Caco-2 (cell line): ENCODE measurements around the gene VDAC2. TPM values are rescaled to one million over a fixed set of nuclear protein-coding genes. Genes with fewer than 3 reads are reported as not detected.

Experiments
- BruUV-seq: library from RNA; stranded (reverse); fragments of 400-500 nt; replicated peaks from 2 replicates; lab custom pipeline; 2021; lab: Mats Ljungman, UMichigan
- CTCF ChIA-PET: fragments of 300-600 bp; sonication (Branson Sonifier 250); formaldehyde crosslinking; loops from one replicate; lab custom pipeline; 2022; ENCODE audit warnings: antibody characterized with exemption; lab: Charles Lee
- POLR2A ChIA-PET: fragments of 300-600 bp; sonication (Branson Sonifier 250); formaldehyde crosslinking; loops from one replicate; lab custom pipeline; 2022; ENCODE audit warnings: antibody characterized with exemption; lab: Charles Lee
- DNase-seq, 2 experiments: peaks; one replicate each; pipeline versions ENCODE4 v3.0.0 to v3.0.0-alpha.2; 2020 to 2022
- H3K27me3 ChIP-seq: replicated peaks from 2 replicates; pipeline ENCODE4 v1.6.0; 2011; ENCODE audit warnings: low read length; ENCODE audit not compliant: control insufficient read depth, insufficient read depth
- H3K36me3 ChIP-seq: 2 replicates; pipeline ENCODE4 v1.5.1; 2011; ENCODE audit warnings: low read length; ENCODE audit not compliant: control insufficient read depth, insufficient read depth
- H3K4me1 ChIP-seq: fragments of 250-450 bp; sonication (Bioruptor Pico); 2 replicates; pipeline ENCODE4 v1.5.1; 2020; ENCODE audit warnings: mild to moderate bottlenecking
- H3K4me3 ChIP-seq: 2 replicates; pipeline ENCODE4 v1.5.1; 2011; ENCODE audit warnings: low read depth, mild to moderate bottlenecking, control low read depth, low read length
- H3K9me3 ChIP-seq: fragments of 250-450 bp; sonication (Bioruptor Pico); 2 replicates; pipeline ENCODE4 v1.5.1; 2020; ENCODE audit warnings: mild to moderate bottlenecking, moderate library complexity
- H3K27ac Mint-ChIP-seq: one replicate; pipeline ENCODE4 v1.8.0; 2022; ENCODE audit warnings: mixed read lengths; ENCODE audit not compliant: unreplicated experiment
- H3K27me3 Mint-ChIP-seq: one replicate; pipeline ENCODE4 v1.8.0; 2022; ENCODE audit warnings: mixed read lengths; ENCODE audit not compliant: insufficient read depth, unreplicated experiment
- H3K36me3 Mint-ChIP-seq: one replicate; pipeline ENCODE4 v1.8.0; 2022; ENCODE audit warnings: mild to moderate bottlenecking, mixed read lengths; ENCODE audit not compliant: insufficient read depth, unreplicated experiment
- H3K4me1 Mint-ChIP-seq: one replicate; pipeline ENCODE4 v1.8.0; 2022; ENCODE audit warnings: low read depth, mixed read lengths; ENCODE audit not compliant: unreplicated experiment
- H3K4me3 Mint-ChIP-seq: one replicate; pipeline ENCODE4 v1.8.0; 2022; ENCODE audit warnings: mild to moderate bottlenecking, moderate library complexity, mixed read lengths; ENCODE audit not compliant: unreplicated experiment
- H3K9me3 Mint-ChIP-seq: one replicate; pipeline ENCODE4 v1.8.0; 2022; ENCODE audit warnings: mixed read lengths; ENCODE audit not compliant: unreplicated experiment
- CTCF ChIP-seq, 2 experiments: fragments of 200-600 bp in 1 of 2; IDR thresholded peaks; 1 replicate in 1 of 2; 2 replicates in 1 of 2; pipeline versions ENCODE4 v1.5.1 to v1.8.0; 2011 to 2022; ENCODE audit warnings: antibody characterized with exemption in 1 of 2, control low read depth in 1 of 2, inconsistent platforms in 1 of 2, low read depth in 1 of 2, low read length in 1 of 2, mild to moderate bottlenecking in 1 of 2, moderate library complexity in 1 of 2; ENCODE audit not compliant: insufficient read depth in 1 of 2, severe bottlenecking in 1 of 2, unreplicated experiment in 1 of 2
- intact Hi-C: fragments of 100-400 bp; cut with micrococcal nuclease; formaldehyde crosslinking; loops from one replicate; pipeline ENCODE4 v1.10.0; 2022; ENCODE audit not compliant: unreplicated experiment
- total RNA-seq: library from RNA; stranded (reverse); gene quantifications from 2 replicates; pipeline ENCODE4 v1.2.3, GENCODE V29; 2022

The VDAC2 gene
- total RNA-seq, 1 experiment from 2014 or later = 244 TPM

GRCh38 chr10:75234683-75235374 is 24.2 kb downstream of the VDAC2 start:
- peak overlapping the region; percentile 34 for H3K27ac Mint-ChIP-seq
- Histone ChIP-seq H3K27me3 (no peaks in the 10 kb centered on the region), H3K4me3 (peak overlapping the region; percentile 89), H3K36me3 (peaks cover 9% of the 10 kb centered on the region), H3K4me1 (peaks cover 45% of the 10 kb centered on the region), H3K9me3 (no peaks in the 10 kb centered on the region)
- BruUV-seq = no TSS peak
- H3K9me3 Mint-ChIP-seq = no peaks in the 10 kb centered on the region
- H3K36me3 Mint-ChIP-seq = peaks cover 51% of the 10 kb centered on the region
- peaks cover 36% of the 10 kb centered on the region for H3K4me1 Mint-ChIP-seq
- peak in 1 of 2 experiments; percentile 28 for TF ChIP-seq CTCF (IDR thresholded peaks at IDR 0.05; ENCODE audit: insufficient read depth in 1 of 2, low read depth in 1 of 2, low read length in 1 of 2, severe bottlenecking in 1 of 2, unreplicated experiment in 1 of 2)
- H3K27me3 Mint-ChIP-seq = no peaks in the 10 kb centered on the region
- intact Hi-C loops = loop anchor here (1.0 to 10.0 kb wide), 4 partner anchors 10 to 970 kb away; no protein-coding TSS in a partner anchor
- ChIA-PET CTCF (interaction anchor here (0.6 to 3.5 kb wide), 17 partner anchors 9 to 992 kb away, joined by 3 to 108 read pairs (median 4); partner anchors contain the start of genes KAT6B and VDAC2), POLR2A (interaction anchor here (0.5 to 3.1 kb wide), 6 partner anchors 9 to 1978 kb away, joined by 3 to 32 read pairs (median 4); partner anchors contain the start of gene VDAC2)
- peak in 1 of 2 experiments; percentile 68 for DNase-seq
- peak overlapping the region; percentile 85 for H3K4me3 Mint-ChIP-seq

- Histone ChIP-seq H3K27me3 (no peaks in the 10 kb centered on the region), H3K4me3 (peak within 1 kb of the TSS; percentile 89), H3K36me3 (peaks cover 9% of the 10 kb centered on the region), H3K4me1 (peaks cover 41% of the 10 kb centered on the region), H3K9me3 (no peaks in the 10 kb centered on the region)
- peak; percentile 100 for TF ChIP-seq CTCF (IDR thresholded peaks at IDR 0.05; ENCODE audit: insufficient read depth in 1 of 2, low read depth in 1 of 2, low read length in 1 of 2, severe bottlenecking in 1 of 2, unreplicated experiment in 1 of 2)
- Mint-ChIP-seq H3K4me3 (peak within 1 kb of the TSS; percentile 85), H3K36me3 (peaks cover 43% of the 10 kb centered on the region), H3K27ac (peak within 1 kb of the TSS; percentile 43), H3K4me1 (peaks cover 28% of the 10 kb centered on the region), H3K27me3 (no peaks in the 10 kb centered on the region), H3K9me3 (no peaks in the 10 kb centered on the region)
- peak; percentile 96 to 98 for DNase-seq
- CTCF ChIA-PET = interaction anchor here (0.6 to 3.5 kb wide), 27 partner anchors 10 to 992 kb away, joined by 3 to 108 read pairs (median 4); partner anchors contain the start of genes VDAC2 and ZNF503
- no TSS peak for BruUV-seq
- POLR2A ChIA-PET = interaction anchor here (0.7 to 3.1 kb wide), 4 partner anchors 10 to 202 kb away, joined by 4 to 32 read pairs (median 6); partner anchors contain the start of gene VDAC2
- intact Hi-C loops = loop anchor here (1.0 to 10.0 kb wide), 3 partner anchors 124 to 971 kb away; partner anchors contain the start of gene SAMD8
Measured at GRCh38 chr10:75235375-75236177, 25.0 kb downstream of the VDAC2 start, which contains the start of gene COMTD1. Gene COMTD1 (minus strand): TSS chr10:75235957. CDS start chr10:75235928, 29 bp downstream.
